DND-41 (cell line): ENCODE measurements around the gene ABHD6.

Experiments used
- ATAC-seq: fragments of 200-7000 bp; cut with Tn5 transposase; 3 replicates; pipeline ENCODE4 v1.9.1; 2021; ENCODE audit warnings: low read depth; ENCODE audit not compliant: insufficient read depth
- DNase-seq: peaks from one replicate; pipeline ENCODE4 v3.0.0-alpha.2; 2020
- H2AFZ ChIP-seq: 2 replicates; pipeline ENCODE4 v1.6.0; 2012; ENCODE audit warnings: low read depth, low read length
- H3K27ac ChIP-seq: 2 replicates; pipeline ENCODE4 v1.5.1; 2012; ENCODE audit warnings: low read length, inconsistent platforms
- H3K27me3 ChIP-seq: fragments of 200-600 bp; sonication (generic); 2 replicates; pipeline ENCODE4 v1.6.0; 2012; ENCODE audit warnings: low read length, mild to moderate bottlenecking, inconsistent platforms; ENCODE audit not compliant: insufficient read depth, poor library complexity
- H3K36me3 ChIP-seq: 2 replicates; pipeline ENCODE4 v1.5.1; 2012; ENCODE audit warnings: low read length, inconsistent platforms; ENCODE audit not compliant: insufficient read depth
- H3K4me1 ChIP-seq: 2 replicates; pipeline ENCODE4 v1.5.1; 2012; ENCODE audit warnings: mild to moderate bottlenecking, low read length; ENCODE audit not compliant: insufficient read depth
- H3K4me2 ChIP-seq: 2 replicates; pipeline ENCODE4 v1.6.0; 2012; ENCODE audit warnings: mild to moderate bottlenecking, moderate library complexity, low read length, inconsistent platforms; ENCODE audit not compliant: insufficient read depth
- H3K4me3 ChIP-seq, 2 experiments: fragments of 200-600 bp in 1 of 2; shearing (Covaris generic) in 1 of 2; 2 replicates each; pipeline ENCODE4 v1.5.1; 2012 to 2016; ENCODE audit warnings: inconsistent platforms in 2 of 2, low read length in 2 of 2, mild to moderate bottlenecking in 2 of 2, low read depth in 1 of 2, moderate library complexity in 1 of 2
- H3K79me2 ChIP-seq: 2 replicates; pipeline ENCODE4 v1.6.0; 2012; ENCODE audit warnings: low read length, inconsistent platforms; ENCODE audit not compliant: insufficient read depth
- H3K9ac ChIP-seq: 2 replicates; pipeline ENCODE4 v1.6.0; 2012; ENCODE audit warnings: low read depth, mild to moderate bottlenecking, inconsistent platforms, low read length, moderate library complexity
- H3K9me3 ChIP-seq: 2 replicates; pipeline ENCODE4 v1.5.1; 2012; ENCODE audit warnings: low read length, moderate library complexity, mild to moderate bottlenecking, inconsistent platforms; ENCODE audit not compliant: insufficient read depth, severe bottlenecking
- H4K20me1 ChIP-seq: 2 replicates; pipeline ENCODE4 v1.6.0; 2012; ENCODE audit warnings: low read length; ENCODE audit not compliant: insufficient read depth
- CTCF ChIP-seq: IDR thresholded peaks from 2 replicates; pipeline ENCODE4 v1.5.1; 2012; ENCODE audit warnings: borderline replicate concordance, low read length, moderate library complexity, mild to moderate bottlenecking; ENCODE audit not compliant: poor library complexity, severe bottlenecking; ENCODE audit errors: extremely low read depth
- EZH2 ChIP-seq: IDR thresholded peaks from 3 replicates; pipeline ENCODE4 v1.6.1; 2012; ENCODE audit warnings: borderline replicate concordance, low read depth, mild to moderate bottlenecking, moderate library complexity, low read length, inconsistent platforms; ENCODE audit not compliant: severe bottlenecking

The ABHD6 gene

GRCh38 chr3:58197588-58197987 is 40.0 kb upstream of the ABHD6 start:
- Histone ChIP-seq H3K36me3 (no peaks in the 10 kb centered on the region), H3K4me3 (no peak overlapping the region), H3K79me2 (no peaks in the 10 kb centered on the region), H3K4me1 (no peaks in the 10 kb centered on the region), H3K9ac (no peak overlapping the region), H4K20me1 (no peaks in the 10 kb centered on the region), H2AFZ (no peak overlapping the region), H3K4me2 (no peak overlapping the region), H3K27me3 (peaks cover 9% of the 10 kb centered on the region), H3K9me3 (no peaks in the 10 kb centered on the region), H3K27ac (no peak overlapping the region)
- TF ChIP-seq CTCF (no peak), EZH2 (no peak)
- ATAC-seq = no peak
- no peak for DNase-seq

GRCh38 chr3:58198362-58198761 is 39.2 kb upstream of the ABHD6 start:
- Histone ChIP-seq H3K4me3 (no peak overlapping the region), H2AFZ (no peak overlapping the region), H3K4me2 (no peak overlapping the region), H3K36me3 (no peaks in the 10 kb centered on the region), H3K4me1 (peaks cover 5% of the 10 kb centered on the region; the same call in 1 of the 2 replicates), H3K79me2 (no peaks in the 10 kb centered on the region), H3K9ac (no peak overlapping the region), H3K9me3 (no peaks in the 10 kb centered on the region), H3K27ac (no peak overlapping the region), H3K27me3 (peaks cover 9% of the 10 kb centered on the region), H4K20me1 (no peaks in the 10 kb centered on the region)
- DNase-seq (no peak), ATAC-seq (no peak)
- TF ChIP-seq CTCF (no peak), EZH2 (no peak)

GRCh38 chr3:58198804-58199203 is 38.8 kb upstream of the ABHD6 start:
- no peak overlapping the region for H3K9ac ChIP-seq

More at GRCh38 chr3:58198804-58199203, 38.8 kb upstream of the ABHD6 start:
- Histone ChIP-seq H3K4me2 (no peak overlapping the region), H3K9me3 (no peaks in the 10 kb centered on the region), H3K79me2 (no peaks in the 10 kb centered on the region), H3K27me3 (peaks cover 9% of the 10 kb centered on the region), H3K27ac (no peak overlapping the region), H3K36me3 (no peaks in the 10 kb centered on the region), H2AFZ (no peak overlapping the region), H4K20me1 (no peaks in the 10 kb centered on the region), H3K4me1 (peaks cover 5% of the 10 kb centered on the region; the same call in 1 of the 2 replicates), H3K4me3 (no peak overlapping the region)
- TF ChIP-seq CTCF = no peak
- no peak for TF ChIP-seq EZH2
- no peak for ATAC-seq
- DNase-seq = no peak
